Measurements from ENCODE around the gene ZNF367.

DNA sequence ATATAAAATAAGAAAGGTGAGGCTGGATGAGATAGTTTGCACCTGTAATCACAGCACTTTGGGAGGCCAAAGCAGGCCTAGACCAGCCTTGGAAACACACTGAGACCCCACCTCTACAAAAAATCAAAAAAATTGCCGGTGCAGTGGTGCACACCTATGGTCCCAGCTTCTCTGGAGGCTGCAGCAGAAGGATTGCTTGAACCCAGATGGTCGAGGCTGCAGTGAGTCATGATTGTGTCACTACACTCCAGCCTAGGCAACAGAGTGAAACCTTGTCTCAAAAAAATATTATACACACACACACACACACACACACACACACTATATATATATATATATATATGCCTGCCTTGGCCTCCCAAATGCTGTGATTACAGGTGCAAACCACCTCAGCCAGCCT lies 36.0 kb downstream of the ZNF367 start:
- TF ChIP-seq, protein P1, sequence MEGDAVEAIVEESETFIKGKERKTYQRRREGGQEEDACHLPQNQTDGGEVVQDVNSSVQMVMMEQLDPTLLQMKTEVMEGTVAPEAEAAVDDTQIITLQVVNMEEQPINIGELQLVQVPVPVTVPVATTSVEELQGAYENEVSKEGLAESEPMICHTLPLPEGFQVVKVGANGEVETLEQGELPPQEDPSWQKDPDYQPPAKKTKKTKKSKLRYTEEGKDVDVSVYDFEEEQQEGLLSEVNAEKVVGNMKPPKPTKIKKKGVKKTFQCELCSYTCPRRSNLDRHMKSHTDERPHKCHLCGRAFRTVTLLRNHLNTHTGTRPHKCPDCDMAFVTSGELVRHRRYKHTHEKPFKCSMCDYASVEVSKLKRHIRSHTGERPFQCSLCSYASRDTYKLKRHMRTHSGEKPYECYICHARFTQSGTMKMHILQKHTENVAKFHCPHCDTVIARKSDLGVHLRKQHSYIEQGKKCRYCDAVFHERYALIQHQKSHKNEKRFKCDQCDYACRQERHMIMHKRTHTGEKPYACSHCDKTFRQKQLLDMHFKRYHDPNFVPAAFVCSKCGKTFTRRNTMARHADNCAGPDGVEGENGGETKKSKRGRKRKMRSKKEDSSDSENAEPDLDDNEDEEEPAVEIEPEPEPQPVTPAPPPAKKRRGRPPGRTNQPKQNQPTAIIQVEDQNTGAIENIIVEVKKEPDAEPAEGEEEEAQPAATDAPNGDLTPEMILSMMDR (IDR thresholded peaks at IDR 0.05; ENCODE audit: poor library complexity), result no peak
- no peak for TF ChIP-seq EZH2 (IDR thresholded peaks at IDR 0.05; ENCODE audit: borderline replicate concordance)

All from hepatocyte (in vitro differentiated cells).